Hematopoietic multipotent progenitor cell treated with erythropoietin and hydrocortisone succinate and interleukin-3 and kit ligand, for 17 days (in vitro differentiated cells): ENCODE data around the gene METTL2A.
"Not testable (repeated sequence)": the region's sequence is repeated elsewhere in the genome, so short reads cannot be mapped to it uniquely, and the experiment has no call there.

Source experiments
- DNase-seq: peaks from one replicate; pipeline ENCODE4 v3.0.0-alpha.2; 2015; ENCODE audit warnings: low spot score

Gene METTL2A

DNA sequence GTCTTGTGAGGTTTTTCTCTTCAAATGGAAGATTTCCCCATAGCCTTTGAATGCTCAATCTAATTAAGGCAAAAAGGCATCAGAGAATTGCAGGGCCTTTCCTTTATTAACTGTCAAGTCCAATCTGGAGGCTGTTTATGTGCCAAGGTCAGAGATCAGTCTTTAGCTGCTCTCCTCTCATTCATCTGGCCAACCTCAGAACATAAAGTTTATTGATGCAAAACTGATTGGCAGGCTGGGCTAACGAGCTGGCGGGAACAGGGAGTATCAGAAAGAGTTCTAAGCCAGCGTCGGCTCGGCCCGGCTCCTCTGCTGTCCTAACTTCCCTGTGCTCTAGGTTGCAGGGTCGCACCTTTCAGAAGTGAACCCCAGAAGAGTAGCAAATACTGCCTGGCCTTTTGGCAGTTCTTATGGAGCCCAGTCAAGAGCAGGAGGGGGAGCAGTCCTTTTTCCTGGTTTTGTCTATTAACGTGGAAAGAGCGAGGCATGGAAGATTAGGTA is 47.7 kb downstream of the METTL2A start:
- DNase-seq: not testable (repeated sequence)

GRCh38 chr17:62473030-62473982 is 49.6 kb downstream of the METTL2A start:
- not testable (repeated sequence) for DNase-seq

DNA sequence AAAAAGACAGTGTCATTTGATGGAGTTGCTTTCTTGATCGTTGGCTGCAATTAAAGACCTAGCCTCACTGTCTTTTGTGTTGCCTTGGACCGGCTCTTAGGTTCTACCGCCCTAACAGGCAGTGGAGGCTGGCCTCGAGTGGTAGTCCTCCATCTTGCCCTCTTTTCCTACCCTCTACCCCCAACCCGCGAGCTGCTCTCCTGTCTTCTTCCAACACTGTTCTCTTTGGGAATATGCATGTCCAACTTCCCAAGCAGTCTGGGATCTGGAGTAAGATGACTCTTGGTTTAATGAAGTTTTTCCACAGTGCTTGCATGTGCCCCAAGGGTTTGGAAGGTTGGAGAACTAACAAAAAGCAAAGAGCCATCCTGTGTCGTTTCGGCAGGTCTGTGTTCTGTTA is 53.4 kb downstream of the METTL2A start:
- DNase-seq: not testable (repeated sequence)

DNA sequence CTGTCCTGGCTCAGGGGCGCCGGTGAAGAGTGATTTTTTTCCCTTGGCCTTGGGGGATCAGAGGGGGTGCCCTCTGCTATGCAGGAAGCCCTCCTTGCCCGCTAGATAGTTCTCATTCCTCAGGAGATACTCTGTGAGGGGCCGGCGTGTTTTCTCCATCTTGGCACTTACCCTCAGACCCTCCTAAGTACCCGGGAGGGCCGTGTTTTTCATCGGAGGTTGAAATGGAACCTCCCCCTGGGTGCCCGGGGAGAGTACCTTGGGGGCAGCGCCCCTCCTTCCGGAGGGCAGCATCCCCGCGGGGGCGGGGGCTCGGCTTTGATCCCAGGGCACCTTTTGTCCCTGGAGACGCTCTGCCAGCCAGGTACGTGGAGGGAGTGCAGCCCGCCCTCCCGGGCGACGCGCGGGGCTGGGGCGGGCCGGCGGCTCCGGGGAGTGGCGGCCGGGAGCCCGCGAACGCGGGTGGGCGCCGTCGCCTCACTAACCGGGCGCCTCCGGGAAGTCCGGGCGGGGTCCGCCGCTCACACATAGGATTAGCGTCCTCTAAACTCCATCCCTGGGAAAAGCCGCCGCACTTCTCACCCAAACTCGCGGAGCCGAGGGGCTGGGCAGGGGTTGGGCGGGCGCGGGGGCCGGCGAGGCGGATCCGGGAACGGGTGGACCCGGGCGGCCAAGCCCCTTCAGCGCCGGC is 54.2 kb downstream of the METTL2A start:
- DNase-seq: peak; percentile 50

DNA sequence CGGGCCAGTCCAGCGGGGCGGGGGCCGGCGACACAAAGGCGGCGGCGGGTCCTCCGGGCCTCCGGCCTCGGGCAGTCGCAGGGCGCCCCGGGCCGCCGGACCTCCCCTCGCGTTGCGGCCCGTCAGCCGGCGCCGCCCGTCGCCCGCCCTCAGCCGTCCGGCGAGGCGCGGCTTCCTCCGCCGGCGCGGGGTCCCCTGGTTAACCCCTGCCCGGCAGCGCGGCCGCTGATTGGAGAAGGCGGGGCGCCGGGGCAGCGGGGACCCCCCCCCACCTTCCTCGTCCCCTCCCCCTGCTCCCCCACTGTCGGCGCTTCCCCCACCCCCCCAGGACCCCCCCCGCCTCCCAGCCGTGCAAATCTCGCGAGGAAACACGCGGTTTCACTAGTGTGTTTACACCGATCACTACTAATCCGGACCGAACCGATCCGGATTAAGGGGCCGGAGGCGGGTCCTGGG is 54.8 kb downstream of the METTL2A start, which contains the start of gene TLK2:
TSS of gene TLK2 (plus strand) at position 402 of the 456 bp plus-strand sequence. CDS start 2,301 bp downstream, outside the sequence.
- DNase-seq: peak; percentile 68

DNA sequence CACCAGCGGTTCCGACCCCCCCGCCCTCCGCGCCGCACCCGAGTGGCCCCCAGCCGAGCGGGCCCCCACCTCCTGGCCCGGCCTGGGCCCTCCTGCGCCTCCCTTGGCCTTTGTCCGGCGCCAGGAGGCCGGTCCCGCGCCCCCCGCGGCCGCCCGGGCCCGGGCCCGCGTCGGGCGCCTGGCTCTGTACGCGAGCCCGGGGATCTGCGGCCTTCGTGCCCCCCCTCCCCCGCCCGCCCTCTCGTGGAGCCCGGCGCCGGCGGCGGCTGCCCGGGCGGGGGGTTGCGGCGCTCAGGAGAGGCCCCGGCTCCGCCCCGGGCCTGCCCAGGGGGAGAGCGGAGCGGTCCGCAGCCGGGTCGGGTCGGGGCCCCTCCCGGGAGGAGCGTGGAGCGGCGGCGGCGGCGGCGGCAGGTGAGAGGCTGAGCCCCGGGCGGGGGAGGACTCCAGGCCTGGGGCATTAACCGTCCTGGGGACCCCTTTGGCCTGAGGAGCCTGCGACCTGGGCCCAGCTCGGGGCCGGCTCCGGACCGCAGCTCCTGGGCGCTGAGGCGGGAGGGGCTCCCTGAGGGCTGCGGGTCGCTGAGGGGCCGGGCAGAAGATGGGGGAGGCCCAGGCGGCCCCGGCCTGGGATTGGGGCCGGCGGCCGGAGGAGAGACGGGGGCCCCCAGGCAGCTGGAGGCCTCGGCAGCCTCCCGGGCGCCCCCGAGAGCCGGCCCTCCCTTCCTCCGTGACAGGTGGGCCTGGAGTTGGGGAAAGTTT is 55.4 kb downstream of the METTL2A start:
- DNase-seq: peak; percentile 61

DNA sequence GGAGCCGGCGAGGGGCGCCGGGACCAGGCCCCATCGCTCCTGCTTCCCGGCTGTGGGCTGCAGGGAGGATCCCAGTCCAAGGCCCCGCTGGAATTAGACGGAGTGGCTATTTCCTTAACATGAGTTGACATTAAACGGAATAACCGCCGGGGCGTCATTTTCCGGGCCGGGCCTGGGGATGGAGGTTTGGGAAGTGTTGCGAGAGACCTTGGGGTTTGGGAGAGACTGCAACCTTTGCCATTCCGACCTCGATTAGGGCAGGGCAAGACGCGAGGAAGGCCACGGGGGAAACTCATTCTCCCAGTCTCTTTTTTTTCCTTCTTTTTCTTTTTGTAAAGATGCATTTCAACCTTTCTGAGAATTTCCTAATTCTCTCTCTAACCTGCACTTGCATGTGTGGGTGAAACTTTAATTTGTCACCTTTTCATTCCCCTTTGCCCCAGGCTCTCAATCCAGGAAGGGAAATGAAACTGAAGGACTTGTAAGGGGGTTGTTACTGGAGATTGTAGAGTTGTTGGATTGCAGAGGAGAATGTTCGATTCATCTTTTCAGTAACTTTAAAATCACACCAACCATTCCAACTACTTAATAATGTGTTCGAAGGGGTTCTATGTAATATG is 56.1 kb downstream of the METTL2A start:
- DNase-seq: peak; percentile 57

DNA sequence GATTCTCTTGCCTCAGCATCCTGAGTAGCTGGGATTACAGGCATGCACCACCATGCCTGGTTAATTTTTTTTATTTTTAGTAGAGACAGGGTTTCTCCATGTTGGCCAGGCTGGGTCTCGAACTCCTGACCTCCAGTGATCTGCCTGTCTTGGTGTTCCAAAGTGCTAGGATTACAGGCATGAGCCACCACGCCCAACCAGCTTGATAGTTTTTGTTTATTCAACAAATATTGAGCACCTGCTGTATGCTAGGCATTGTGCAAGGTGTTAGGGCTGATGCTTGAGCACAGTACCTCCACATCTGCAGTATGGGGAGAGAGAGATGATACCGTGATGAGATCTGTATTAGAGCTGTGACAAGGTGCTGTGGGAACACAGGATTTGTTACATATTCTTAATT is 58.9 kb downstream of the METTL2A start:
- not testable (repeated sequence) for DNase-seq

DNA sequence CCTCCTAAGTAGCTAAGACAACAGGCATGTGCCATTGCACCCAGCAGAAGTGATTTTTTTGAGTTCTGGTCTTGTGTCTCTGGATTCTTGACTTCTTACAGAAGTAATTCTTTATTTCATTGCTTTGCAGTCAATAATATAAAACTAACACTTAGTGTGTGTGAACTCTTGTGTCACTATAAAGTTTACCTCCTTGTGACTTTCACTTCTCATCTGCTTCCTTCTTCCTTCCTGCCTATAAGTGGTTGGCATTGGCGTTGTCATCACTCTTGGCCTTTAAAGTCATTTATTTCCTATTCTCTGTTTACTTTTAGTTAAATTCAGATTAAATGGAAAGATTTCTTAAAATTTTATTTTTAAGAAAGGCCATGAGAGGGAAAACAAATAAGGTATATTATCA is 67.3 kb downstream of the METTL2A start:
- DNase-seq: not testable (repeated sequence)

DNA sequence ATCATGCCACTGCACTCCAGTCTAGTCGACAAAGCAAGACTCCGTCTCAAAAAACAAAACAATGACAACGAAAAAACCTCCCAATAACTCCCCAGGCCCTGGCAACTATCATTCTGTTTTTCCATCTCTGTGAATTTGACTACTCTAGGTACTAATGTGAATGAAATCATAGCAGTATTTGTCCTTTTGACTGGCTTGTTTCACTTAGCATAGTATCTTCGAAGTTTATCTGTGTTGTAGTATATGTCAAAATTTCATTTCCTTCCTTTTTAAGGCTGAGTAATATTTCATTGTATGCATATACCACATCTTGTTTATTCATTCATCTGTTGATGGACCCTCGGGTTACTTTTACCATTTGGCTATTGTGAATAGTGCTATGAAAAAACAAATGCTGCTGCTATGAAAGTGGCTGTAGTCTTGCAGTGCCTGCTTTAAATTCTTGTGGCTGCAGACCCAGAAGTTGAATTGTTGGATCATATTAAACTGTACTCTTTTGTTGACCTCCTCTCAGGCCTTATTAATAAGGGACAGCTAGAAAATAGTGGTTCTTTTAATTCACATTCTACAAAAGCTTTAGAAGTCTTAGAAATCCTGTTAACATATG is 69.5 kb downstream of the METTL2A start:
- not testable (repeated sequence) for DNase-seq

DNA sequence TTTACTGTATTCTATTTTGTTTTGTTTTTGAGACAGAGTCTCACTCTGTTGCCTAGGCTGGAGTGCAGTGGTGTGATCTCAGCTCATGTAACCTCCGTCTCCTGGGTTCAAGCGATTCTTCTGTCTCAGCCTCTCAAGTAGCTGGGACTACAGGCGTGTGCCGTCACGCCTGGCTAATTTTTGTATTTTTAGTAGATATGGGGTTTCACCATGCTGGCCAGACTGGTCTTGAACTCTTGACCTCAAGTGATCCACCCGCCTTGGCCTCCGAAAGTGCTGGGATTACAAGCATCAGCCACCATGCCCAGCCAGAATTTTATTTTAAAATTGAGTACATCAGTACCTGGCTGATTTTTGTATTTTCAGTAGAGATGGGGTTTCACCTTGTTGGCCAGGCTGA is 70.4 kb downstream of the METTL2A start:
- not testable (repeated sequence) for DNase-seq

DNA sequence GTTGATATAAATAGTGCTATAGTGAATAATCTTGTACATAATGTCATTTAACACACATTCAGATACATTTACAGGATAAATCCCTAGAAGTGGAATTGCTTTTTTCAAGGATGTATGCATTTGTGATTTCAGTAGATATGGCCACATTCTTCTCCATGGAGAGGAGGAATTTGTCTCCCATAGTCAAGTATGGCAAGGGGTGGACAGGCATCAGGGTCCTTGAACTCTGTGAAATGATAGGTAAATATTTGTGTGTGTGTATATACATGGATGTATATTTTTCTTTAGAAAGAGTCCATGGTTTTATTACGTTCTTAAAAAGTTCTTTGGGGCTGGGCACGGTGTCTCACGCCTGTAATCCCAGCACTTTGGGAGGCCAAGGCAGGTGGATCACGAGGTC is 72.6 kb downstream of the METTL2A start:
- not testable (repeated sequence) for DNase-seq

- not testable (repeated sequence) for DNase-seq
These were observed 75.1 kb downstream of the METTL2A start for GRCh38 chr17:62498796-62499195.
